ENCODE results near the gene RALGAPB. TPM values are rescaled to one million over a fixed set of nuclear protein-coding genes. Genes with fewer than 3 reads are reported as not detected.

The RALGAPB gene
- total and polyA plus RNA-seq, 4 donors, result 9.0 to 58.5 (median 21.3) TPM

DNA sequence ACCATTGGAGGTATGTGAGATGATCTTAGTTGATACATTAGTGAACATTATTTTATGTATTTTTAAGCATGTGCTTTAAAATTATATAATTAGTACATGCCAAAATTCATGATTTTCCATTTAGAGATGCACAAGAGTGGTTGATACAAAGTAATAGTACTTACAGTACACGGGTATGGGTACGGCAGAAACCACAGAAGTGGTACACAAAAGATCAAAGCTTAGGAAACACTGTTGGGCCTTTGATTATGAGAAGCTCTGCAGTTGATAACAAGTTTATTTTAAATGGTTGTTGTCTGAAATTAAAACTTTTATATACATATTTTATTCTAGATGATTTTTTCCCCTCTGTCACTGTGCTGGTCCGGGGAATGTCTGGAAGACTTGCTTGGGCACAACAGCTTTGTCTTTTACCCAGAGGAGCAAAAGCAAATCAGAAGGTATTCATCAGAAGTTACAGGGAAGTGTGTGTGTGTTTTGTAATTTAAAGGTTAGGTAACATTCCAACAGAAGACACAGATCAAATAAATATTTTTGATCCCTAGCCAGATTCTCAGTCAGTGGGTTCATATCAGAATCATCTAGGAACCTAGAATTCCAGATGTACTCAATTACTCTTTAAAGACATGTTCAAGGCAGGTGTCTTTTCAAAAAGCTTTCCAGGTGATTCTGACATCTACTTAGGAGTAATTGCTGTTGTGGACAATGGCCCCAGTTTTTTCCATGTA is 75.9 kb downstream of the RALGAPB start:
- WGBS, 2 donors, result 84 to 93% methylated on average over 3 of the region's 3 CpGs
- no peaks in the 10 kb centered on the region for H3K4me1 ChIP-seq (ENCODE audit: control insufficient read depth in 5 of 5, insufficient read depth in 5 of 5, low read length in 5 of 5)
- no peak for TF ChIP-seq CTCF (IDR thresholded peaks at IDR 0.05; ENCODE audit: control extremely low read depth, extremely low read depth)

DNA sequence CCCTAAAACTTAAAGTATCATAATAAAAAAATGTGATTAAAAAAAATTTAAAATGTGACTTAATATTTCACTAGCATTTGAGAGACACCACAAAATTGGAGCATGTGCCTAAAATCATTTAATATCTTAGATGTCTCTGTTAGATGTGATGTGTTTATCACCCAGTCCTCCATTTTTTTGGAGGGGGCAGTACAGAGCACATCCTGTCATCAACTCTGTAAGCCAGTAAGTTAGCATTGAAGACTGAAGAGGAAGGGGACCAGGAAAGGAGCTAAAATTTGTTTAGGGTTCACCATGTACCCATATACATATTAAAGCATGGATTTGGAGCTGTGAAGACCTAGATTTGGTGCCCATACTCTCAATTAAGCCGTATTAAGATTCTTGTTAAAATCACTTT is 77.6 kb downstream of the RALGAPB start:
- Histone ChIP-seq H3K36me3 (ENCODE audit: control insufficient read depth in 4 of 4, insufficient read depth in 4 of 4, low read length in 4 of 4) (peaks cover 28 to 69% (median 45%) of the 10 kb centered on the region in 4 donors), H3K27ac (ENCODE audit: low read depth in 1 of 2, low read length in 1 of 2) (no peak overlapping the region), H3K27me3 (ENCODE audit: control insufficient read depth in 3 of 3, insufficient read depth in 3 of 3, low read length in 2 of 3) (no peaks in the 10 kb centered on the region), H3K9ac (ENCODE audit: insufficient read depth in 1 of 2, low read length in 2 of 2) (no peak overlapping the region), H3K9me3 (ENCODE audit: control insufficient read depth in 4 of 4, insufficient read depth in 3 of 4, low read length in 3 of 4) (no peaks in the 10 kb centered on the region), H3K4me1 (ENCODE audit: control insufficient read depth in 5 of 5, insufficient read depth in 5 of 5, low read length in 5 of 5) (no peaks in the 10 kb centered on the region), H3K4me3 (no peak overlapping the region)
- ATAC-seq (ENCODE audit: insufficient read depth, low FRiP score) (no peak), DNase-seq (no peak)
- TF ChIP-seq CTCF (IDR thresholded peaks at IDR 0.05; ENCODE audit: control extremely low read depth, extremely low read depth), result no peak
- 97 to 98% methylated on average over 1 of the region's 1 CpG for WGBS, 2 donors

More for the DNA sequence above, 75.9 kb downstream of the RALGAPB start:
- Histone ChIP-seq H3K9me3 (ENCODE audit: control insufficient read depth in 4 of 4, insufficient read depth in 3 of 4, low read length in 3 of 4) (no peaks in the 10 kb centered on the region), H3K4me3 (no peak overlapping the region), H3K27ac (ENCODE audit: low read depth in 1 of 2, low read length in 1 of 2) (no peak overlapping the region), H3K36me3 (ENCODE audit: control insufficient read depth in 4 of 4, insufficient read depth in 4 of 4, low read length in 4 of 4) (peaks cover 24 to 71% (median 39%) of the 10 kb centered on the region in 4 donors), H3K9ac (ENCODE audit: insufficient read depth in 1 of 2, low read length in 2 of 2) (no peak overlapping the region), H3K27me3 (ENCODE audit: control insufficient read depth in 3 of 3, insufficient read depth in 3 of 3, low read length in 2 of 3) (no peaks in the 10 kb centered on the region)
- DNase-seq (no peak), ATAC-seq (ENCODE audit: insufficient read depth, low FRiP score) (no peak)

DNA sequence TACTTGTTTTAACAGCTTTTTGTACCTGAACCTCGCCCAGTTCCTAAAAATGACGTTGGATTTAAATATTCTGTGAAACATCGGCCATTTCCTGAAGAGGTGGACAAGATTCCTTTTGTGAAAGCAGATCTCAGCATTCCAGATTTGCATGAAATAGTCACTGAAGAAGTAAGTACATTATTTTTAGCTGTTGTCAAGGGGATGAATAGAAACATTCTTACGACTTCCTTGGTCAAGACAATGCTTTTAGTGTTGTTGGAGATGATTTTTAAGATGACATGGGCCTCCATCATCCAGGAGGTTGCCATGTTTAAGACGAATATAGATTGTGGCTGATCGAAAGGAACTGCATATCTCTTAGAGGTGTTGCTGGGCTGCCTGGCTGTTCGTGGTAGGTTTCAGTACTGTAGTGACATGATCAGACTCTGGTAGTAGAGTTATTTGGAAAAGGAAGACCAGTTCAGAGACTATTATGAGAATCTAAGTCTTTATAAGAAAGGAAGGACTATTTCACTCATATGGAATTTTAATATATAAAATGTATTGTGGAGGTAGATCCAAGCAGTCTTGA is 78.5 kb downstream of the RALGAPB start:
- WGBS, 2 donors, result 92 to 94% methylated on average over 7 of the region's 7 CpGs
- Histone ChIP-seq H3K4me3 (no peak overlapping the region), H3K36me3 (ENCODE audit: control insufficient read depth in 4 of 4, insufficient read depth in 4 of 4, low read length in 4 of 4) (peaks cover 27 to 61% (median 47%) of the 10 kb centered on the region in 4 donors), H3K9me3 (ENCODE audit: control insufficient read depth in 4 of 4, insufficient read depth in 3 of 4, low read length in 3 of 4) (no peaks in the 10 kb centered on the region), H3K27ac (ENCODE audit: low read depth in 1 of 2, low read length in 1 of 2) (no peak overlapping the region), H3K27me3 (ENCODE audit: control insufficient read depth in 3 of 3, insufficient read depth in 3 of 3, low read length in 2 of 3) (no peaks in the 10 kb centered on the region), H3K9ac (ENCODE audit: insufficient read depth in 1 of 2, low read length in 2 of 2) (no peak overlapping the region), H3K4me1 (ENCODE audit: control insufficient read depth in 5 of 5, insufficient read depth in 5 of 5, low read length in 5 of 5) (no peaks in the 10 kb centered on the region)
- ATAC-seq (ENCODE audit: insufficient read depth, low FRiP score) (no peak), DNase-seq (no peak)
- TF ChIP-seq CTCF (IDR thresholded peaks at IDR 0.05; ENCODE audit: control extremely low read depth, extremely low read depth), result no peak

Measured in lung (tissue), 12 donors.